Measurements from ENCODE around the gene ELOVL2. TPM values are rescaled to one million over a fixed set of nuclear protein-coding genes. Genes with fewer than 3 reads are reported as not detected.

ELOVL2 gene
- total and polyA plus RNA-seq, 10 of the 15 experiments (the other 5 are each of a cell fraction or from before 2014, with no cell fraction given) = 0.01 to 0.03 TPM; not detected in 8

GRCh38 chr6:10972196-10972595 lies 71.9 kb downstream of the ELOVL2 start:
- no peak overlapping the region for H3K4me2 ChIP-seq (ENCODE audit: control insufficient read depth, insufficient read depth)
- 42% methylated on average over 3 of the region's 3 CpGs for WGBS (ENCODE audit: insufficient coverage, insufficient replicate concordance, low lambda C conversion rate, missing lambda C conversion rate)
- no peak for FAIRE-seq
- H3K36me3 ChIP-seq (ENCODE audit: control insufficient read depth in 2 of 2, insufficient read depth in 2 of 2, low read length in 1 of 2) = no peaks in the 10 kb centered on the region
- ATAC-seq = no peak
- DNase-seq (ENCODE audit: low read depth, low spot score) = no peak
- no peaks in the 10 kb centered on the region; the same call in 2 of the 3 replicates for H3K9me3 ChIP-seq (replicated peaks; ENCODE audit: control insufficient read depth, insufficient read depth, low read length)
- in situ Hi-C loops (cut with MboI) (no loop called here), intact Hi-C loops (cut with micrococcal nuclease; ENCODE audit: unreplicated experiment) (no loop called here)
- ChIA-PET SMC1A (ENCODE audit: uncharacterized antibody, unreplicated experiment) (interaction anchor here (2.4 kb wide), 1 partner anchor 17 kb away, joined by 7 read pairs; no protein-coding TSS in a partner anchor), CTCF (interaction anchor here (1.0 kb wide), 1 partner anchor 18 kb away, joined by 3 read pairs; no protein-coding TSS in a partner anchor), POLR2A (no interaction called here), RAD21 (ENCODE audit: unreplicated experiment) (no interaction called here)
- no TSS peak for BruUV-seq (replicated peaks)
- H3K27ac ChIP-seq (ENCODE audit: control insufficient read depth, insufficient read depth) = no peak overlapping the region
- no peak overlapping the region for H3K4me3 ChIP-seq
- H4K20me1 ChIP-seq (ENCODE audit: control insufficient read depth, insufficient read depth) = no peaks in the 10 kb centered on the region
- H3K4me1 ChIP-seq (ENCODE audit: control insufficient read depth, insufficient read depth, low read length) = no peaks in the 10 kb centered on the region
- no peaks in the 10 kb centered on the region; a peak in 1 of 4 replicates for H3K27me3 ChIP-seq (replicated peaks in 1 of 2; ENCODE audit: control insufficient read depth in 2 of 2, insufficient read depth in 2 of 2, low read length in 1 of 2)
- H3K79me2 ChIP-seq (ENCODE audit: control insufficient read depth, insufficient read depth, low read length) = no peaks in the 10 kb centered on the region
- H3K9ac ChIP-seq (ENCODE audit: control insufficient read depth, insufficient read depth, low read length) = no peak overlapping the region
- no peak overlapping the region for H2AFZ ChIP-seq (ENCODE audit: control insufficient read depth, low read depth, low read length)
- no peak for TF ChIP-seq ZNF217 (IDR thresholded peaks at IDR 0.05)

- Histone ChIP-seq H3K27me3 (replicated peaks in 1 of 2; ENCODE audit: control insufficient read depth in 2 of 2, insufficient read depth in 2 of 2, low read length in 1 of 2) (no peaks in the 10 kb centered on the region; a peak in 1 of 4 replicates), H3K9me3 (replicated peaks; ENCODE audit: control insufficient read depth, insufficient read depth, low read length) (peaks cover 3% of the 10 kb centered on the region), H3K4me3 (no peak overlapping the region), H3K9ac (ENCODE audit: control insufficient read depth, insufficient read depth, low read length) (no peak overlapping the region), H3K4me2 (ENCODE audit: control insufficient read depth, insufficient read depth) (no peak overlapping the region), H2AFZ (ENCODE audit: control insufficient read depth, low read depth, low read length) (no peak overlapping the region), H3K79me2 (ENCODE audit: control insufficient read depth, insufficient read depth, low read length) (no peaks in the 10 kb centered on the region), H3K36me3 (ENCODE audit: control insufficient read depth in 2 of 2, insufficient read depth in 2 of 2, low read length in 1 of 2) (no peaks in the 10 kb centered on the region), H4K20me1 (ENCODE audit: control insufficient read depth, insufficient read depth) (no peaks in the 10 kb centered on the region), H3K4me1 (ENCODE audit: control insufficient read depth, insufficient read depth, low read length) (no peaks in the 10 kb centered on the region), H3K27ac (ENCODE audit: control insufficient read depth, insufficient read depth) (no peak overlapping the region)
- FAIRE-seq = no peak
- ChIA-PET RAD21 (ENCODE audit: unreplicated experiment) (no interaction called here), SMC1A (ENCODE audit: uncharacterized antibody, unreplicated experiment) (no interaction called here), CTCF (interaction anchor here (0.8 kb wide), 1 partner anchor 16 kb away, joined by 3 read pairs; no protein-coding TSS in a partner anchor), POLR2A (no interaction called here)
- no peak for ATAC-seq
- BruUV-seq (replicated peaks) = no TSS peak
- intact Hi-C loops (cut with micrococcal nuclease; ENCODE audit: unreplicated experiment) = no loop called here
- WGBS (ENCODE audit: insufficient coverage, insufficient replicate concordance, low lambda C conversion rate, missing lambda C conversion rate) = 81% methylated on average over 3 of the region's 3 CpGs
- no peak for DNase-seq (ENCODE audit: low read depth, low spot score)
- in situ Hi-C loops (cut with MboI) = no loop called here
- TF ChIP-seq IRF4 (IDR thresholded peaks at IDR 0.05; ENCODE audit: low read depth, low read length) (no peak), MYC (IDR thresholded peaks at IDR 0.05; ENCODE audit: insufficient read depth, insufficient read length, insufficient replicate concordance, low read length, severe bottlenecking) (no peak), RB1 (IDR thresholded peaks at IDR 0.05; ENCODE audit: borderline replicate concordance) (no peak), FOS (IDR thresholded peaks at IDR 0.05; ENCODE audit: borderline replicate concordance, extremely low read depth, insufficient read length) (no peak), PAX8 (IDR thresholded peaks at IDR 0.05) (no peak), SREBF2 (IDR thresholded peaks at IDR 0.05; ENCODE audit: low read length) (no peak), SREBF1 (IDR thresholded peaks at IDR 0.05; ENCODE audit: low read length) (no peak), PRDM15 (CRISPR knock-in tag; IDR thresholded peaks at IDR 0.05) (no peak), MAX (IDR thresholded peaks at IDR 0.05; ENCODE audit: low read depth, low read length) (no peak)
Measured at GRCh38 chr6:10970731-10971130, 73.4 kb downstream of the ELOVL2 start.

Data from GM12878 (cell line).